ENCODE measurements around the gene PTPN9.
"Not testable (repeated sequence)": the region's sequence is repeated elsewhere in the genome, so short reads cannot be mapped to it uniquely, and the experiment has no call there.

PTPN9 gene

GRCh38 chr15:75582943-75583342 is 3.8 kb upstream of the PTPN9 start:
- WGBS (ENCODE audit: insufficient coverage) = 100% methylated on average over 2 of the region's 5 CpGs
- H3K4me1 ChIP-seq (ENCODE audit: control extremely low read depth in 1 of 4, control insufficient read depth in 4 of 4, insufficient read depth in 4 of 4, low read length in 3 of 4); POLR2A ChIA-PET; H3K36me3 ChIP-seq (ENCODE audit: control insufficient read depth in 4 of 4, insufficient read depth in 4 of 4, low read length in 3 of 4); H3K4me3 ChIP-seq (ENCODE audit: control insufficient read depth in 1 of 7, extremely low read depth in 1 of 7, insufficient read depth in 4 of 7, low read depth in 2 of 7, low read length in 6 of 7); DNase-seq; H3K27me3 ChIP-seq (replicated peaks in 2 of 5; ENCODE audit: control insufficient read depth in 4 of 5, insufficient read depth in 5 of 5, low read length in 4 of 5); H3K27ac ChIP-seq (ENCODE audit: insufficient read depth in 1 of 2, low read depth in 1 of 2, low read length in 2 of 2, poor library complexity in 1 of 2, severe bottlenecking in 2 of 2); H3K9me3 ChIP-seq (ENCODE audit: control extremely low read depth in 1 of 5, control insufficient read depth in 4 of 5, insufficient read depth in 2 of 5, low read depth in 1 of 5, low read length in 4 of 5): not testable (repeated sequence)
- CTCF ChIA-PET = interaction anchor here (1.5 kb wide), 1 partner anchor 14 kb away, joined by 3 read pairs; no protein-coding TSS in a partner anchor

- peak overlapping the region; percentile 57 to 95 (median 89) for H3K4me3 ChIP-seq (ENCODE audit: control insufficient read depth in 1 of 7, extremely low read depth in 1 of 7, insufficient read depth in 4 of 7, low read depth in 2 of 7, low read length in 6 of 7)
- H3K27me3 ChIP-seq (replicated peaks in 2 of 5; ENCODE audit: control insufficient read depth in 4 of 5, insufficient read depth in 5 of 5, low read length in 4 of 5) = no peaks in the 10 kb centered on the region
- H3K27ac ChIP-seq (ENCODE audit: insufficient read depth in 1 of 2, low read depth in 1 of 2, low read length in 2 of 2, poor library complexity in 1 of 2, severe bottlenecking in 2 of 2) = peak overlapping the region; percentile 61 to 82
- no peaks in the 10 kb centered on the region for H3K36me3 ChIP-seq (ENCODE audit: control insufficient read depth in 4 of 4, insufficient read depth in 4 of 4, low read length in 3 of 4)
- H3K9me3 ChIP-seq (ENCODE audit: control extremely low read depth in 1 of 5, control insufficient read depth in 4 of 5, insufficient read depth in 2 of 5, low read depth in 1 of 5, low read length in 4 of 5) = no peaks in the 10 kb centered on the region
- DNase-seq = peak; percentile 40 to 72 (median 58)
- ChIA-PET CTCF (interaction anchor here (0.8 to 1.3 kb wide), 8 partner anchors 9 to 94 kb away, joined by 3 to 4 read pairs (median 3); partner anchors contain the start of gene SNX33), POLR2A (interaction anchor here (0.6 to 1.2 kb wide), 3 partner anchors 28 to 1859 kb away, joined by 3 to 4 read pairs (median 3); no protein-coding TSS in a partner anchor)
- WGBS (ENCODE audit: insufficient coverage) = under 1% methylated on average over 60 of the region's 77 CpGs
- peaks cover 13 to 20% (median 17%) of the 10 kb centered on the region in 4 experiments for H3K4me1 ChIP-seq (ENCODE audit: control extremely low read depth in 1 of 4, control insufficient read depth in 4 of 4, insufficient read depth in 4 of 4, low read length in 3 of 4)
Observed at GRCh38 chr15:75578173-75578947, 755 bp downstream of the PTPN9 start.

GRCh38 chr15:75577401-75578172 is 1.5 kb downstream of the PTPN9 start:
- H3K4me1 ChIP-seq (ENCODE audit: control extremely low read depth in 1 of 4, control insufficient read depth in 4 of 4, insufficient read depth in 4 of 4, low read length in 3 of 4) = peaks cover 13 to 24% (median 19%) of the 10 kb centered on the region in 4 experiments

GRCh38 chr15:75573648-75574384 is 5.3 kb downstream of the PTPN9 start:
- ChIA-PET CTCF (interaction anchor here (0.7 to 1.2 kb wide), 2 partner anchors 24 to 42 kb away, joined by 3 read pairs; no protein-coding TSS in a partner anchor), POLR2A (no interaction called here)
- Histone ChIP-seq H3K9me3 (ENCODE audit: control extremely low read depth in 1 of 5, control insufficient read depth in 4 of 5, insufficient read depth in 2 of 5, low read depth in 1 of 5, low read length in 4 of 5) (no peaks in the 10 kb centered on the region), H3K27me3 (replicated peaks in 2 of 5; ENCODE audit: control insufficient read depth in 4 of 5, insufficient read depth in 5 of 5, low read length in 4 of 5) (no peaks in the 10 kb centered on the region), H3K27ac (ENCODE audit: insufficient read depth in 1 of 2, low read depth in 1 of 2, low read length in 2 of 2, poor library complexity in 1 of 2, severe bottlenecking in 2 of 2) (no peak overlapping the region), H3K4me1 (ENCODE audit: control extremely low read depth in 1 of 4, control insufficient read depth in 4 of 4, insufficient read depth in 4 of 4, low read length in 3 of 4) (peaks cover 12 to 18% (median 18%) of the 10 kb centered on the region in 4 experiments), H3K4me3 (ENCODE audit: control insufficient read depth in 1 of 7, extremely low read depth in 1 of 7, insufficient read depth in 4 of 7, low read depth in 2 of 7, low read length in 6 of 7) (no peak overlapping the region), H3K36me3 (ENCODE audit: control insufficient read depth in 4 of 4, insufficient read depth in 4 of 4, low read length in 3 of 4) (peaks cover 0 to 3% (median 0%) of the 10 kb centered on the region in 4 experiments)
- 100% methylated on average over 4 of the region's 5 CpGs for WGBS (ENCODE audit: insufficient coverage)
- DNase-seq = no peak

More at GRCh38 chr15:75577401-75578172, 1.5 kb downstream of the PTPN9 start:
- Histone ChIP-seq H3K36me3 (ENCODE audit: control insufficient read depth in 4 of 4, insufficient read depth in 4 of 4, low read length in 3 of 4) (no peaks in the 10 kb centered on the region), H3K27ac (ENCODE audit: insufficient read depth in 1 of 2, low read depth in 1 of 2, low read length in 2 of 2, poor library complexity in 1 of 2, severe bottlenecking in 2 of 2) (peak overlapping the region in 1 of 2 experiments; percentile 82), H3K4me3 (ENCODE audit: control insufficient read depth in 1 of 7, extremely low read depth in 1 of 7, insufficient read depth in 4 of 7, low read depth in 2 of 7, low read length in 6 of 7) (peak overlapping the region; percentile 57 to 95 (median 89)), H3K9me3 (ENCODE audit: control extremely low read depth in 1 of 5, control insufficient read depth in 4 of 5, insufficient read depth in 2 of 5, low read depth in 1 of 5, low read length in 4 of 5) (no peaks in the 10 kb centered on the region), H3K27me3 (replicated peaks in 2 of 5; ENCODE audit: control insufficient read depth in 4 of 5, insufficient read depth in 5 of 5, low read length in 4 of 5) (no peaks in the 10 kb centered on the region)
- peak in 1 of 3 donors; percentile 20 for DNase-seq
- POLR2A ChIA-PET = interaction anchor here (1.2 kb wide), 1 partner anchor 124 kb away, joined by 3 read pairs; no protein-coding TSS in a partner anchor
- 10% methylated on average over 12 of the region's 13 CpGs for WGBS (ENCODE audit: insufficient coverage)
- CTCF ChIA-PET = interaction anchor here (0.7 to 1.3 kb wide), 5 partner anchors 10 to 118 kb away, joined by 3 to 4 read pairs (median 3); partner anchors contain the start of gene SNX33

GRCh38 chr15:75570126-75570845 is 8.8 kb downstream of the PTPN9 start:
- CTCF ChIA-PET = interaction anchor here (0.8 to 1.5 kb wide), 4 partner anchors 8 to 154 kb away, joined by 3 to 4 read pairs (median 3); partner anchors contain the start of gene PTPN9
- WGBS (ENCODE audit: insufficient coverage) = 46% methylated on average over 4 of the region's 8 CpGs
- POLR2A ChIA-PET = no interaction called here

More at GRCh38 chr15:75570126-75570845, 8.8 kb downstream of the PTPN9 start:
- peaks cover 0 to 5% (median 0%) of the 10 kb centered on the region in 4 experiments for H3K36me3 ChIP-seq (ENCODE audit: control insufficient read depth in 4 of 4, insufficient read depth in 4 of 4, low read length in 3 of 4)
- H3K27me3 ChIP-seq (replicated peaks in 2 of 5; ENCODE audit: control insufficient read depth in 4 of 5, insufficient read depth in 5 of 5, low read length in 4 of 5) = no peaks in the 10 kb centered on the region
- H3K4me3 ChIP-seq (ENCODE audit: control insufficient read depth in 1 of 7, extremely low read depth in 1 of 7, insufficient read depth in 4 of 7, low read depth in 2 of 7, low read length in 6 of 7) = no peak overlapping the region
- H3K9me3 ChIP-seq (ENCODE audit: control extremely low read depth in 1 of 5, control insufficient read depth in 4 of 5, insufficient read depth in 2 of 5, low read depth in 1 of 5, low read length in 4 of 5) = no peaks in the 10 kb centered on the region
- DNase-seq = no peak
- no peak overlapping the region for H3K27ac ChIP-seq (ENCODE audit: insufficient read depth in 1 of 2, low read depth in 1 of 2, low read length in 2 of 2, poor library complexity in 1 of 2, severe bottlenecking in 2 of 2)
- peaks cover 4 to 6% (median 5%) of the 10 kb centered on the region in 4 experiments for H3K4me1 ChIP-seq (ENCODE audit: control extremely low read depth in 1 of 4, control insufficient read depth in 4 of 4, insufficient read depth in 4 of 4, low read length in 3 of 4)

Measured in common myeloid progenitor, CD34-positive (primary cell).